Suprapubic skin (tissue), 4 donors: ENCODE results near the gene UTY. TPM values are rescaled to one million over a fixed set of nuclear protein-coding genes. Genes with fewer than 3 reads are reported as not detected.

Experiments
- DNase-seq, 2 donors: peaks; one replicate each; pipeline ENCODE4 v3.0.0-alpha.2; 2019; ENCODE audit warnings: low spot score in 2 of 2
- H3K27ac ChIP-seq: fragments of 200-600 bp; sonication (generic); one replicate; pipeline ENCODE4 v1.5.1; 2019
- H3K27me3 ChIP-seq: fragments of 200-600 bp; sonication (generic); one replicate; pipeline ENCODE4 v1.5.1; 2019
- H3K36me3 ChIP-seq: fragments of 200-600 bp; sonication (generic); one replicate; pipeline ENCODE4 v1.5.1; 2019
- H3K4me1 ChIP-seq: fragments of 200-600 bp; sonication (generic); one replicate; pipeline ENCODE4 v1.5.1; 2019
- H3K4me3 ChIP-seq: fragments of 200-600 bp; sonication (generic); one replicate; pipeline ENCODE4 v1.5.1; 2019; ENCODE audit warnings: mild to moderate bottlenecking
- H3K9me3 ChIP-seq: fragments of 200-600 bp; sonication (generic); one replicate; pipeline ENCODE4 v1.5.1; 2019
- EP300 ChIP-seq: sonication (generic); formaldehyde crosslinking; IDR thresholded peaks from one replicate; pipeline ENCODE4 v1.6.1; 2017; ENCODE audit warnings: antibody characterized with exemption
- POLR2A ChIP-seq, 2 donors: fragments of 450-650 bp; IDR thresholded peaks; one replicate each; pipeline ENCODE4 v1.6.1; 2017; ENCODE audit warnings: antibody characterized with exemption in 2 of 2, mild to moderate bottlenecking in 2 of 2, moderate library complexity in 2 of 2
- POLR2AphosphoS5 ChIP-seq, 3 donors: sonication (generic); formaldehyde crosslinking; IDR thresholded peaks; one replicate each; pipeline ENCODE4 v1.6.1; 2017; ENCODE audit warnings: antibody characterized with exemption in 3 of 3
- WGBS: methylation state at CpG from one replicate; pipeline ENCODE4 v1.1.5; 2018; 5-methylcytosine and 5-hydroxymethylcytosine counted together
- total RNA-seq, 4 donors: library from RNA; depleted of rRNA; stranded (reverse); fragments of >200 nt; gene quantifications; one replicate each; pipeline ENCODE4 v1.1.0, GENCODE V29; 2016
- TF ChIP-seq, protein P1 (sequence below), 2 donors: fragments of 200-600 bp in 1 of 2; fragments of 450-650 bp in 1 of 2; sonication (generic) in 1 of 2; IDR thresholded peaks; one replicate each; pipeline ENCODE4 v1.5.1; 2016 to 2019; ENCODE audit warnings: antibody characterized with exemption in 2 of 2, mild to moderate bottlenecking in 1 of 2, moderate library complexity in 1 of 2

The UTY gene
- total RNA-seq, 4 donors from 2014 or later = 0.11 to 40.0 (median 17.5) TPM

DNA sequence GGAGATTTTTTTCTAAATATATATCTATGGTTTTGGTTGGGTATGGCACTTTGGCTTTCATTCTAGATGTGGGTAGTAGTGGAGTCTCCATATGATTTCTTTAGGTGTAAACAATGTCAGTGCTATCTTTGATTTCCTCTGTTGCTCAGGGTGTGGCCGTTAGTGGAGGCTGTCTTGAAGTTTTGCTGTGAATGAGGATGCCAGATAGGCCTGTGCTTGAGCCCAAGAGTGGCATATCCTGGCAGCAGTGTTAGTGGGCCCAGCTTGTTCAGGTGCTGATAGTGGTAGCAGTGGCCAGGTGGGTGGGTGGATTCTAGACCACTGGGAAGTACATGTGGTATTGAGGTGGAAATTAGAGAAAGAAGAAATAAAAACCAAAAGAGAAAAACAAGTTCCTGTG, 8.9 kb upstream of the UTY start:
- Histone ChIP-seq H3K4me3 (no peak overlapping the region), H3K27ac (no peak overlapping the region), H3K27me3 (no peaks in the 10 kb centered on the region), H3K9me3 (no peaks in the 10 kb centered on the region), H3K36me3 (no peaks in the 10 kb centered on the region), H3K4me1 (no peaks in the 10 kb centered on the region)
- no peak for DNase-seq
- TF ChIP-seq POLR2AphosphoS5 (IDR thresholded peaks at IDR 0.05) (no peak), EP300 (no peak), POLR2A (IDR thresholded peaks at IDR 0.05) (no peak)
- TF ChIP-seq, protein P1, sequence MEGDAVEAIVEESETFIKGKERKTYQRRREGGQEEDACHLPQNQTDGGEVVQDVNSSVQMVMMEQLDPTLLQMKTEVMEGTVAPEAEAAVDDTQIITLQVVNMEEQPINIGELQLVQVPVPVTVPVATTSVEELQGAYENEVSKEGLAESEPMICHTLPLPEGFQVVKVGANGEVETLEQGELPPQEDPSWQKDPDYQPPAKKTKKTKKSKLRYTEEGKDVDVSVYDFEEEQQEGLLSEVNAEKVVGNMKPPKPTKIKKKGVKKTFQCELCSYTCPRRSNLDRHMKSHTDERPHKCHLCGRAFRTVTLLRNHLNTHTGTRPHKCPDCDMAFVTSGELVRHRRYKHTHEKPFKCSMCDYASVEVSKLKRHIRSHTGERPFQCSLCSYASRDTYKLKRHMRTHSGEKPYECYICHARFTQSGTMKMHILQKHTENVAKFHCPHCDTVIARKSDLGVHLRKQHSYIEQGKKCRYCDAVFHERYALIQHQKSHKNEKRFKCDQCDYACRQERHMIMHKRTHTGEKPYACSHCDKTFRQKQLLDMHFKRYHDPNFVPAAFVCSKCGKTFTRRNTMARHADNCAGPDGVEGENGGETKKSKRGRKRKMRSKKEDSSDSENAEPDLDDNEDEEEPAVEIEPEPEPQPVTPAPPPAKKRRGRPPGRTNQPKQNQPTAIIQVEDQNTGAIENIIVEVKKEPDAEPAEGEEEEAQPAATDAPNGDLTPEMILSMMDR (IDR thresholded peaks at IDR 0.05) = no peak
- no CpG with 5 or more reads among the region's 1 CpG for WGBS

DNA sequence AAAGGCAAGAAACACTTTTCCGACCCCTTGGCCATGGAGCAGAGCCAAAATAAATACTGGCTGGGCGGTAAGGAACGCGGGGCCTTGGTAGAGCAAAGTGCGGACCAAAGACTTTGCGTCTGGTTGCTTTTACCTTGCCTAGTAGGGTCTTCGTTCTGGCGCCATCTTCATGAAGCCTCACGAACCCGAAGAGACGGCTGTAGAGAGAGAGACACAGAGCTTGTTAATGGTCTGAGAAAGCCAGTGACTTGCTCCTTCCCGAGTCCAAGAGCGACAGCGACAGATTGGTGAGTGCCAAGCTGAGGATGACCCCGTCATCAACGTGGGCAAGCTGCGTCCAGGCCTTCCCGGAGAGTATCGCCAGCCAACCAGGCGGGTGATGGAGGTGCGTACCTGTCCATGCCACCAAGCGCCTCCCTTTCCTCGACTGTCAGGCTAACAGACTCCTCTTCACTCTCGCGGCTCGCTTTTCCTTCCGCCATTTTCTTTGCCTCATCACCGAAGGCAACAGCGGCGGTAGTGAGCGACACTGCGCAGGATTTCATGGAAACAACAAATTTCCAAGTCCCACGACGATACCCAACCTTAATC, 617 bp downstream of the UTY start:
- Histone ChIP-seq H3K27me3 (no peaks in the 10 kb centered on the region), H3K27ac (peak overlapping the region; percentile 89), H3K4me3 (peak overlapping the region; percentile 58), H3K4me1 (peaks cover 15% of the 10 kb centered on the region), H3K36me3 (no peaks in the 10 kb centered on the region), H3K9me3 (no peaks in the 10 kb centered on the region)
- TF ChIP-seq POLR2A (IDR thresholded peaks at IDR 0.05) (no peak), EP300 (no peak), POLR2AphosphoS5 (IDR thresholded peaks at IDR 0.05) (no peak)
- TF ChIP-seq, protein P1 (IDR thresholded peaks at IDR 0.05) = no peak
- no peak for DNase-seq
- WGBS = no CpG with 5 or more reads among the region's 34 CpGs

DNA sequence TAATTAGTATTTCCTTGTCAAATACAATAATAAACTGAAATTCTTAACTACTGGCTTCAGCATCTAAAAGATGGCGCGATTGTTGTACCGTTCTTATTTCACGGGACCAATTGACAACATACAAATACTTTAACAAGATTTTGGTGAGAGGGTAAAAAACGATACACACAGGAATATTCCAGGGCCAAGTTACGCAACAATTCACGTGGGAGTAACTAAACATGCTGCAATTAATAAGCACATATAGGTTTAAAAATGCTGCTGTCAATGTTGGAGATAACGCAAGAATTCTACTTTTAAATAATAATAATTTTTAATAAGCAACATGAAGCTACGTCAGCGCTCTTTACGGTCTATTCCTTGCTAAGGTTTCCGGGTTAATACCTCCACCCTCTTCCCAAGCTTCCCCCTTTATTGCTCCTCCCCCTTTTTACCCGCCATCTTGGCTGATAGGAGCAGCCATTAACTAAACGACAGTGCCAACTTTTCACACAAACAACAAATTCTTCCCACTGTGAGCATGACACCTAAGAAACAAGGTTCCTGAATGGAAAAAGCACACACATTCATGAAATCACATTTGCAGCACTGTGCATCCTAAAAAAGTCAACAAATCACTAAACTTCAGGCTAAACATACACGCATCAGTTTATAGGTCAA, 1.6 kb downstream of the UTY start:
- peak in 1 of 3 donors; percentile 5 for TF ChIP-seq POLR2AphosphoS5 (IDR thresholded peaks at IDR 0.05)
- TF ChIP-seq, protein P1 (IDR thresholded peaks at IDR 0.05) = no peak
- Histone ChIP-seq H3K4me3 (peak overlapping the region; percentile 58), H3K4me1 (peaks cover 15% of the 10 kb centered on the region), H3K27me3 (no peaks in the 10 kb centered on the region), H3K9me3 (no peaks in the 10 kb centered on the region), H3K27ac (peak overlapping the region; percentile 89), H3K36me3 (peaks cover 2% of the 10 kb centered on the region)
- DNase-seq = no peak
- WGBS = no CpG with 5 or more reads among the region's 15 CpGs

DNA sequence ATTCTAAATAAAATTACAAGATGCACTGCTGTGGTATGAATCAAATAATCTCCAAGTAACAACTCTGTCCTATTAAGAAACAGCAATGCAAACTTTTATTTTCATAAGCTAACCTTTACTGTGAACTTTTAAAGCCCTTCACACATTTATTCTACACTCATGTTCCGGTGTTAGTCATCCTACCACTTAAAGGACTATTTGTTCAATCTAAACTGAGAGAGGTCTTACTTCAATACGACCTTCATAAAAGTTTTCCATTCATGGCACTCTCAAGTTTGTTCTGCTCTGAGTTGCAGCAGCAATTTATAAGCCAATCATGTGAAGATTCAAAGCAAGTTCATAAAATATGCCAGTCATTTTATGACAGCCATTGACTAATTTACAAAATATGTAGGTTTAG, 4.8 kb downstream of the UTY start:
- Histone ChIP-seq H3K27me3 (no peaks in the 10 kb centered on the region), H3K36me3 (peaks cover 3% of the 10 kb centered on the region), H3K27ac (no peak overlapping the region), H3K9me3 (no peaks in the 10 kb centered on the region), H3K4me3 (no peak overlapping the region), H3K4me1 (peaks cover 12% of the 10 kb centered on the region)
- no peak for DNase-seq
- WGBS = no CpG with 5 or more reads among the region's 2 CpGs
- TF ChIP-seq, protein P1 (IDR thresholded peaks at IDR 0.05) = no peak
- TF ChIP-seq EP300 = no peak
- TF ChIP-seq POLR2A (IDR thresholded peaks at IDR 0.05) = no peak
- TF ChIP-seq POLR2AphosphoS5 (IDR thresholded peaks at IDR 0.05) = no peak

DNA sequence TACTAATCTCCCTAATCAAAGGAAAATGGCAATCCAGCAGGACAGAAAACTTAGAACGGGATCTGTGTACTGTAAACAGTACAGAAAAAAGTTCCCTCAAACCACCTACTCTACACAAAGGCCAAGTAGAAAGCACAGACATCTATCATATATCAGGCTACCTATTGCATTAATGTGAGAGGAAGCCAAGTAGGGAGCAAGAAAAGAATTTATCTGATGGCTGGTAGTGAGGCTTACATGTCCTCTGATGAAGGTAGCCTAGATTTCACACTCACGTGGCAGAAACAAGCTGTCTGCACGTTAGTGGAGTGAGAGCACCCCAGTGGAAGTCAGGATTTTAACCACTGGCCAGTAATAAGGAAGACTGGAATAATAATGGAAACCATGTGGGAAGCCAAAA, 28.3 kb downstream of the UTY start:
- no peaks in the 10 kb centered on the region for H3K27me3 ChIP-seq
- no peaks in the 10 kb centered on the region for H3K4me1 ChIP-seq

More for the DNA sequence above, 28.3 kb downstream of the UTY start:
- TF ChIP-seq, protein P1 (IDR thresholded peaks at IDR 0.05) = no peak
- TF ChIP-seq POLR2A (IDR thresholded peaks at IDR 0.05) (no peak), POLR2AphosphoS5 (IDR thresholded peaks at IDR 0.05) (no peak)
- no peak overlapping the region for H3K27ac ChIP-seq
- H3K4me3 ChIP-seq = no peak overlapping the region
- no peak for DNase-seq
- no CpG with 5 or more reads among the region's 3 CpGs for WGBS
- H3K36me3 ChIP-seq = no peaks in the 10 kb centered on the region
- no peaks in the 10 kb centered on the region for H3K9me3 ChIP-seq
